Neuronal stem cell (in vitro differentiated cells): ENCODE results near the gene PGS1.

ENCODE experiments used
- DNase-seq: peaks from one replicate; pipeline ENCODE4 v3.0.0-alpha.2; 2013; ENCODE audit warnings: low spot score
- H2AFZ ChIP-seq: one replicate; pipeline ENCODE4 v1.6.1; 2013; ENCODE audit warnings: mild to moderate bottlenecking, low read length, inconsistent platforms
- H2AK5ac ChIP-seq: 2 replicates; pipeline ENCODE4 v1.6.1; 2013; ENCODE audit warnings: low read depth, mild to moderate bottlenecking, inconsistent platforms, low read length, moderate library complexity, mixed read lengths
- H2BK120ac ChIP-seq: 2 replicates; pipeline ENCODE4 v1.6.1; 2013; ENCODE audit warnings: low read depth, mild to moderate bottlenecking, inconsistent platforms, low read length, moderate library complexity, mixed read lengths
- H2BK12ac ChIP-seq: one replicate; pipeline ENCODE4 v1.6.1; 2013; ENCODE audit warnings: low read length, inconsistent platforms
- H2BK15ac ChIP-seq: 2 replicates; pipeline ENCODE4 v1.6.1; 2013; ENCODE audit warnings: mild to moderate bottlenecking, low read length, inconsistent platforms, mixed read lengths
- H2BK5ac ChIP-seq: one replicate; pipeline ENCODE4 v1.6.1; 2013; ENCODE audit warnings: inconsistent platforms, mild to moderate bottlenecking, low read length, moderate library complexity
- H3K14ac ChIP-seq: one replicate; pipeline ENCODE4 v1.6.1; 2013; ENCODE audit warnings: low read length, inconsistent platforms
- H3K18ac ChIP-seq: 2 replicates; pipeline ENCODE4 v1.6.1; 2013; ENCODE audit warnings: low read length, inconsistent platforms
- H3K23ac ChIP-seq: 2 replicates; pipeline ENCODE4 v1.6.1; 2013; ENCODE audit warnings: low read depth, mild to moderate bottlenecking, mixed read lengths, low read length, inconsistent platforms; ENCODE audit not compliant: poor library complexity
- H3K27ac ChIP-seq: replicated peaks from 3 replicates; pipeline ENCODE4 v1.5.1; 2013; ENCODE audit warnings: low read length, inconsistent platforms
- H3K27me3 ChIP-seq, 3 experiments: 2 replicates each; pipeline ENCODE4 v1.6.1; 2013; ENCODE audit warnings: low read length in 3 of 3, mild to moderate bottlenecking in 2 of 3, inconsistent platforms in 1 of 3, low read depth in 1 of 3, mixed read lengths in 1 of 3, moderate library complexity in 1 of 3; ENCODE audit not compliant: control insufficient read depth in 3 of 3, insufficient read depth in 3 of 3
- H3K36me3 ChIP-seq, 2 donors: replicated peaks in 1 of 2; 2 replicates each; pipeline ENCODE4 v1.6.1; 2013; ENCODE audit warnings: low read length in 2 of 2; ENCODE audit not compliant: control insufficient read depth in 2 of 2, insufficient read depth in 2 of 2
- H3K4ac ChIP-seq: 2 replicates; pipeline ENCODE4 v1.6.1; 2013; ENCODE audit warnings: inconsistent platforms, mild to moderate bottlenecking, low read length, moderate library complexity
- H3K4me1 ChIP-seq, 2 donors: 1 replicate in 1 of 2; 2 replicates in 1 of 2; pipeline ENCODE4 v1.6.1; 2013; ENCODE audit warnings: low read length in 2 of 2, low read depth in 1 of 2; ENCODE audit not compliant: control insufficient read depth in 2 of 2, insufficient read depth in 1 of 2
- H3K4me2 ChIP-seq: one replicate; pipeline ENCODE4 v1.6.1; 2013; ENCODE audit warnings: mild to moderate bottlenecking, low read length, inconsistent platforms; ENCODE audit not compliant: insufficient read depth, poor library complexity, severe bottlenecking
- H3K4me3 ChIP-seq, 2 donors: 2 replicates each; pipeline ENCODE4 v1.5.1; 2013; ENCODE audit warnings: low read length in 2 of 2, mild to moderate bottlenecking in 2 of 2, inconsistent platforms in 1 of 2, moderate library complexity in 1 of 2
- H3K79me1 ChIP-seq: one replicate; pipeline ENCODE4 v1.6.1; 2013; ENCODE audit warnings: low read depth, mild to moderate bottlenecking, inconsistent platforms, low read length, moderate library complexity
- H3K9ac ChIP-seq: one replicate; pipeline ENCODE4 v1.6.1; 2013; ENCODE audit warnings: mild to moderate bottlenecking, low read depth, low read length, inconsistent platforms; ENCODE audit not compliant: poor library complexity
- H3K9me3 ChIP-seq, 2 donors: replicated peaks in 1 of 2; 2 replicates each; pipeline versions ENCODE3 to v1.6.1; 2013; ENCODE audit warnings: low read length in 2 of 2, mild to moderate bottlenecking in 2 of 2, inconsistent platforms in 1 of 2, low read depth in 1 of 2, mixed read lengths in 1 of 2, moderate library complexity in 1 of 2; ENCODE audit not compliant: control insufficient read depth in 2 of 2, insufficient read depth in 1 of 2
- H4K8ac ChIP-seq: one replicate; pipeline ENCODE4 v1.6.1; 2013; ENCODE audit warnings: low read depth, mild to moderate bottlenecking, inconsistent platforms, low read length, moderate library complexity
- H4K91ac ChIP-seq: one replicate; pipeline ENCODE4 v1.6.1; 2013; ENCODE audit warnings: low read length, low read depth, mild to moderate bottlenecking, inconsistent platforms; ENCODE audit not compliant: poor library complexity
- WGBS, 2 donors: extraction: QIAGEN DNeasy Blood & Tissue Kit; methylation state at CpG; one replicate each; pipeline ENCODE4 v1.1.7; 2013; ENCODE audit warnings: missing lambda C conversion rate in 2 of 2, mixed read lengths in 1 of 2; ENCODE audit not compliant: insufficient read length in 2 of 2, insufficient replicate concordance in 1 of 2; ENCODE audit errors: extremely low coverage in 2 of 2; 5-methylcytosine and 5-hydroxymethylcytosine counted together

PGS1 gene

GRCh38 chr17:78406920-78407319 lies 28.5 kb downstream of the PGS1 start:
- Histone ChIP-seq H2BK12ac (no peak overlapping the region), H3K36me3 (peaks cover 46 to 82% of the 10 kb centered on the region in 2 donors)

GRCh38 chr17:78407387-78408000 lies 29.0 kb downstream of the PGS1 start:
- H3K27ac ChIP-seq = no peak overlapping the region
- no peak overlapping the region for H2BK12ac ChIP-seq
- no peak for DNase-seq
- H3K27me3 ChIP-seq = no peaks in the 10 kb centered on the region
- no peak overlapping the region for H3K4ac ChIP-seq
- H3K23ac ChIP-seq = no peak overlapping the region
- H4K8ac ChIP-seq = peak overlapping the region; percentile 48
- H3K79me1 ChIP-seq = peaks cover 32% of the 10 kb centered on the region
- no CpG with 5 or more reads among the region's 7 CpGs for WGBS, 2 donors
- H2BK5ac ChIP-seq = no peak overlapping the region
- no peak overlapping the region for H3K4me2 ChIP-seq
- peaks cover 44 to 82% of the 10 kb centered on the region in 2 donors for H3K36me3 ChIP-seq
- no peak overlapping the region for H2AFZ ChIP-seq
- peak overlapping the region; percentile 70 for H3K9ac ChIP-seq
- H3K14ac ChIP-seq = no peak overlapping the region
- H3K4me1 ChIP-seq = peaks cover 0 to 1% of the 10 kb centered on the region in 2 donors
- H3K4me3 ChIP-seq = peak overlapping the region in 1 of 2 donors; percentile 5
- H2BK15ac ChIP-seq = no peak overlapping the region
- H3K18ac ChIP-seq = no peak overlapping the region
- H3K9me3 ChIP-seq = no peaks in the 10 kb centered on the region
- no peak overlapping the region for H2BK120ac ChIP-seq
- H4K91ac ChIP-seq = no peak overlapping the region
- H2AK5ac ChIP-seq = peak overlapping the region; percentile 45

More at GRCh38 chr17:78406920-78407319, 28.5 kb downstream of the PGS1 start:
- Histone ChIP-seq H2AFZ (no peak overlapping the region), H3K18ac (no peak overlapping the region), H3K9me3 (no peaks in the 10 kb centered on the region), H3K4ac (no peak overlapping the region), H3K4me2 (no peak overlapping the region), H2BK5ac (no peak overlapping the region), H3K27ac (no peak overlapping the region), H3K79me1 (peaks cover 34% of the 10 kb centered on the region), H4K91ac (no peak overlapping the region), H3K9ac (peak overlapping the region; percentile 70), H3K4me3 (no peak overlapping the region), H3K27me3 (no peaks in the 10 kb centered on the region), H2BK15ac (no peak overlapping the region), H2AK5ac (no peak overlapping the region), H4K8ac (no peak overlapping the region), H3K14ac (no peak overlapping the region), H2BK120ac (no peak overlapping the region), H3K4me1 (peaks cover 0 to 1% of the 10 kb centered on the region in 2 donors), H3K23ac (no peak overlapping the region)
- no peak for DNase-seq
- WGBS, 2 donors = no CpG with 5 or more reads among the region's 8 CpGs

GRCh38 chr17:78408476-78409050 lies 30.1 kb downstream of the PGS1 start:
- no peak overlapping the region for H2BK120ac ChIP-seq
- H3K9ac ChIP-seq = peak overlapping the region; percentile 21
- H3K14ac ChIP-seq = peak overlapping the region; percentile 0
- WGBS, 2 donors = no CpG with 5 or more reads among the region's 23 CpGs
- no peak overlapping the region for H3K23ac ChIP-seq
- peak overlapping the region; percentile 35 for H3K18ac ChIP-seq
- no peaks in the 10 kb centered on the region for H3K27me3 ChIP-seq
- no peak overlapping the region for H3K4ac ChIP-seq
- no peak overlapping the region for H3K27ac ChIP-seq
- no peak overlapping the region for H3K4me3 ChIP-seq
- no peak overlapping the region for H2AK5ac ChIP-seq
- H3K4me2 ChIP-seq = no peak overlapping the region
- peaks cover 41 to 82% of the 10 kb centered on the region in 2 donors for H3K36me3 ChIP-seq
- peak overlapping the region; percentile 3 for H2BK5ac ChIP-seq
- no peak overlapping the region for H2BK12ac ChIP-seq
- H3K79me1 ChIP-seq = peaks cover 39% of the 10 kb centered on the region
- H2BK15ac ChIP-seq = peak overlapping the region; percentile 75
- no peak overlapping the region for H2AFZ ChIP-seq
- H4K91ac ChIP-seq = no peak overlapping the region
- DNase-seq = no peak
- H3K4me1 ChIP-seq = peaks cover 0 to 1% of the 10 kb centered on the region in 2 donors
- H4K8ac ChIP-seq = no peak overlapping the region
- H3K9me3 ChIP-seq = no peaks in the 10 kb centered on the region

GRCh38 chr17:78409191-78409928 lies 30.9 kb downstream of the PGS1 start:
- Histone ChIP-seq H3K9me3 (no peaks in the 10 kb centered on the region), H3K4me3 (no peak overlapping the region), H3K14ac (no peak overlapping the region), H3K4me1 (peaks cover 0 to 1% of the 10 kb centered on the region in 2 donors), H2AK5ac (no peak overlapping the region), H3K27ac (no peak overlapping the region), H3K27me3 (no peaks in the 10 kb centered on the region), H3K4me2 (no peak overlapping the region), H3K36me3 (peaks cover 38 to 82% of the 10 kb centered on the region in 2 donors), H2BK12ac (no peak overlapping the region), H3K9ac (no peak overlapping the region), H2BK5ac (no peak overlapping the region), H2BK120ac (no peak overlapping the region), H3K79me1 (peaks cover 42% of the 10 kb centered on the region), H3K4ac (no peak overlapping the region), H3K18ac (no peak overlapping the region), H2AFZ (no peak overlapping the region), H2BK15ac (no peak overlapping the region), H3K23ac (no peak overlapping the region), H4K91ac (no peak overlapping the region), H4K8ac (no peak overlapping the region)
- WGBS, 2 donors = no CpG with 5 or more reads among the region's 12 CpGs
- no peak for DNase-seq
